Effector memory CD8-positive, alpha-beta T cell (primary cell): Measurements from ENCODE around the gene SFTPB.
"Not testable (repeated sequence)": the region's sequence is repeated elsewhere in the genome, so short reads cannot be mapped to it uniquely, and the experiment has no call there.

Experiments used
- ATAC-seq: fragments of 150-1000 bp; cut with Tn5 transposase; replicated peaks from 2 replicates; pipeline ENCODE4 v1.10.0; 2021; ENCODE audit warnings: mild to moderate bottlenecking, moderate library complexity
- DNase-seq, 3 experiments: peaks; one replicate each; pipeline ENCODE4 v3.0.0; 2021
- H3K27ac Mint-ChIP-seq, 2 donors: one replicate each; pipeline ENCODE4 v1.8.0; 2022; ENCODE audit warnings: mild to moderate bottlenecking in 2 of 2, mixed read lengths in 2 of 2, moderate library complexity in 2 of 2
- H3K27me3 Mint-ChIP-seq, 2 donors: one replicate each; pipeline ENCODE4 v1.8.0; 2022; ENCODE audit warnings: mixed read lengths in 2 of 2
- H3K36me3 Mint-ChIP-seq: one replicate; pipeline ENCODE4 v1.8.0; 2022; ENCODE audit warnings: mild to moderate bottlenecking, moderate library complexity, mixed read lengths; ENCODE audit not compliant: insufficient read depth
- H3K4me1 Mint-ChIP-seq, 2 donors: one replicate each; pipeline ENCODE4 v1.8.0; 2022; ENCODE audit warnings: low read depth in 2 of 2, mixed read lengths in 2 of 2
- H3K4me3 Mint-ChIP-seq, 2 donors: one replicate each; pipeline ENCODE4 v1.8.0; 2022; ENCODE audit warnings: mild to moderate bottlenecking in 2 of 2, mixed read lengths in 2 of 2, moderate library complexity in 2 of 2
- H3K9me3 Mint-ChIP-seq, 2 donors: one replicate each; pipeline ENCODE4 v1.8.0; 2022; ENCODE audit warnings: mixed read lengths in 2 of 2

Gene SFTPB

GRCh38 chr2:85665264-85665937 is 2.6 kb downstream of the SFTPB start:
- ATAC-seq: no peak
- no peak overlapping the region for H3K4me3 Mint-ChIP-seq
- H3K4me1 Mint-ChIP-seq: no peaks in the 10 kb centered on the region
- no peaks in the 10 kb centered on the region for H3K36me3 Mint-ChIP-seq
- H3K27ac Mint-ChIP-seq: no peak overlapping the region
- DNase-seq: no peak
- no peaks in the 10 kb centered on the region for H3K9me3 Mint-ChIP-seq
- peaks cover 0 to 13% of the 10 kb centered on the region in 2 donors for H3K27me3 Mint-ChIP-seq

- Mint-ChIP-seq H3K4me1 (peaks cover 0 to 3% of the 10 kb centered on the region in 2 donors), H3K9me3 (no peaks in the 10 kb centered on the region), H3K36me3 (no peaks in the 10 kb centered on the region), H3K4me3 (no peak overlapping the region), H3K27me3 (peaks cover 0 to 13% of the 10 kb centered on the region in 2 donors), H3K27ac (peak overlapping the region in 1 of 2 donors; percentile 57)
- no peak for DNase-seq
- no peak for ATAC-seq
Measured at GRCh38 chr2:85663594-85664565, 4.1 kb downstream of the SFTPB start.

GRCh38 chr2:85662899-85663593 is 5.0 kb downstream of the SFTPB start:
- H3K4me1 Mint-ChIP-seq: peaks cover 0 to 3% of the 10 kb centered on the region in 2 donors

GRCh38 chr2:85661139-85661858 is 6.7 kb downstream of the SFTPB start:
- H3K36me3 Mint-ChIP-seq: peaks cover 2% of the 10 kb centered on the region
- H3K4me1 Mint-ChIP-seq: peaks cover 0 to 3% of the 10 kb centered on the region in 2 donors
- no peaks in the 10 kb centered on the region for H3K9me3 Mint-ChIP-seq
- no peak for DNase-seq
- H3K4me3 Mint-ChIP-seq: no peak overlapping the region
- peaks cover 0 to 6% of the 10 kb centered on the region in 2 donors for H3K27me3 Mint-ChIP-seq
- ATAC-seq: no peak
- no peak overlapping the region for H3K27ac Mint-ChIP-seq

More at GRCh38 chr2:85662899-85663593, 5.0 kb downstream of the SFTPB start:
- H3K27me3 Mint-ChIP-seq: peaks cover 0 to 13% of the 10 kb centered on the region in 2 donors
- H3K36me3 Mint-ChIP-seq: no peaks in the 10 kb centered on the region
- ATAC-seq (no peak), DNase-seq (no peak)
- peak overlapping the region in 1 of 2 donors; percentile 57 for H3K27ac Mint-ChIP-seq
- no peak overlapping the region for H3K4me3 Mint-ChIP-seq
- H3K9me3 Mint-ChIP-seq: no peaks in the 10 kb centered on the region

- Mint-ChIP-seq H3K36me3 (peaks cover 3% of the 10 kb centered on the region), H3K4me1 (peaks cover 0 to 3% of the 10 kb centered on the region in 2 donors), H3K9me3 (no peaks in the 10 kb centered on the region), H3K4me3 (no peak overlapping the region), H3K27me3 (peaks cover 0 to under 1% of the 10 kb centered on the region in 2 donors), H3K27ac (no peak overlapping the region)
- DNase-seq: no peak
- ATAC-seq: no peak
Measured at GRCh38 chr2:85660725-85661124, 7.3 kb downstream of the SFTPB start.

GRCh38 chr2:85660301-85660700 is 7.7 kb downstream of the SFTPB start:
- ATAC-seq, H3K4me3 Mint-ChIP-seq, H3K27me3 Mint-ChIP-seq, H3K4me1 Mint-ChIP-seq, H3K27ac Mint-ChIP-seq, DNase-seq, H3K36me3 Mint-ChIP-seq, H3K9me3 Mint-ChIP-seq: not testable (repeated sequence)

GRCh38 chr2:85659324-85659981 is 8.5 kb downstream of the SFTPB start:
- DNase-seq (no peak), ATAC-seq (no peak)
- Mint-ChIP-seq H3K27me3 (no peaks in the 10 kb centered on the region), H3K36me3 (peaks cover 12% of the 10 kb centered on the region), H3K9me3 (no peaks in the 10 kb centered on the region), H3K27ac (peak overlapping the region; percentile 57 to 77), H3K4me1 (peaks cover 0 to 3% of the 10 kb centered on the region in 2 donors), H3K4me3 (no peak overlapping the region)

GRCh38 chr2:85657399-85657798 is 10.6 kb downstream of the SFTPB start:
- H3K27me3 Mint-ChIP-seq, H3K9me3 Mint-ChIP-seq, ATAC-seq, H3K4me3 Mint-ChIP-seq, H3K4me1 Mint-ChIP-seq, DNase-seq, H3K27ac Mint-ChIP-seq: not testable (repeated sequence)
- H3K36me3 Mint-ChIP-seq: peaks cover 28% of the 10 kb centered on the region

GRCh38 chr2:85656468-85656867 is 11.5 kb downstream of the SFTPB start:
- Mint-ChIP-seq H3K9me3 (no peaks in the 10 kb centered on the region), H3K4me3 (no peak overlapping the region), H3K27ac (peak overlapping the region in 1 of 2 donors; percentile 70), H3K36me3 (peaks cover 38% of the 10 kb centered on the region), H3K27me3 (no peaks in the 10 kb centered on the region), H3K4me1 (peaks cover 0 to 3% of the 10 kb centered on the region in 2 donors)
- DNase-seq: no peak
- ATAC-seq: no peak

GRCh38 chr2:85655961-85656417 is 12.0 kb downstream of the SFTPB start:
- ATAC-seq: no peak
- Mint-ChIP-seq H3K27me3 (no peaks in the 10 kb centered on the region), H3K36me3 (peaks cover 43% of the 10 kb centered on the region), H3K27ac (peak overlapping the region in 1 of 2 donors; percentile 70), H3K9me3 (no peaks in the 10 kb centered on the region), H3K4me1 (peaks cover 0 to 3% of the 10 kb centered on the region in 2 donors), H3K4me3 (no peak overlapping the region)
- no peak for DNase-seq

GRCh38 chr2:85653996-85654395 is 14.0 kb downstream of the SFTPB start:
- ATAC-seq (no peak), DNase-seq (no peak)
- Mint-ChIP-seq H3K4me1 (no peaks in the 10 kb centered on the region), H3K36me3 (peaks cover 60% of the 10 kb centered on the region), H3K27ac (no peak overlapping the region), H3K27me3 (no peaks in the 10 kb centered on the region), H3K4me3 (no peak overlapping the region), H3K9me3 (no peaks in the 10 kb centered on the region)

GRCh38 chr2:85652056-85652455 is 15.9 kb downstream of the SFTPB start:
- H3K36me3 Mint-ChIP-seq: peaks cover 80% of the 10 kb centered on the region

More at GRCh38 chr2:85652056-85652455, 15.9 kb downstream of the SFTPB start:
- Mint-ChIP-seq H3K4me3 (no peak overlapping the region), H3K27ac (no peak overlapping the region), H3K9me3 (no peaks in the 10 kb centered on the region), H3K27me3 (no peaks in the 10 kb centered on the region), H3K4me1 (no peaks in the 10 kb centered on the region)
- ATAC-seq (no peak), DNase-seq (no peak)
